H9 (cell line): Measurements from ENCODE around the gene CHAF1A. TPM values are rescaled to one million over a fixed set of nuclear protein-coding genes. Genes with fewer than 3 reads are reported as not detected.
A peak's percentile ranks its signal among the peaks of the same experiment; 100 is the strongest.

Experiments used
- DNase-seq: peaks from one replicate; pipeline ENCODE4 v3.0.0-alpha.2; 2017
- H2AFZ ChIP-seq: one replicate; pipeline ENCODE4 v1.6.1; 2013; ENCODE audit warnings: mild to moderate bottlenecking, low read length, control low read depth, moderate library complexity
- H2AK5ac ChIP-seq: 2 replicates; pipeline ENCODE4 v1.6.1; 2013; ENCODE audit warnings: low read length, control low read depth, mixed read lengths; ENCODE audit not compliant: insufficient read length
- H2BK120ac ChIP-seq: one replicate; pipeline ENCODE4 v1.6.1; 2013; ENCODE audit warnings: low read depth, mild to moderate bottlenecking, low read length, control low read depth, inconsistent platforms; ENCODE audit not compliant: poor library complexity, severe bottlenecking
- H2BK12ac ChIP-seq: 2 replicates; pipeline ENCODE4 v1.6.1; 2013; ENCODE audit warnings: low read length, control low read depth, mixed read lengths, low read depth; ENCODE audit not compliant: insufficient read length
- H2BK15ac ChIP-seq: 2 replicates; pipeline ENCODE4 v1.6.1; 2013; ENCODE audit warnings: low read depth, low read length, control low read depth
- H2BK20ac ChIP-seq: one replicate; pipeline ENCODE4 v1.6.1; 2013; ENCODE audit warnings: low read depth, mild to moderate bottlenecking, low read length, control low read depth, inconsistent platforms; ENCODE audit not compliant: poor library complexity, severe bottlenecking
- H2BK5ac ChIP-seq: 2 replicates; pipeline ENCODE4 v1.6.1; 2013; ENCODE audit warnings: low read length, control low read depth, mixed read lengths; ENCODE audit not compliant: insufficient read length
- H3K14ac ChIP-seq: 2 replicates; pipeline ENCODE4 v1.6.1; 2013; ENCODE audit warnings: low read length, control low read depth; ENCODE audit not compliant: insufficient read depth
- H3K18ac ChIP-seq: 2 replicates; pipeline ENCODE4 v1.6.1; 2013; ENCODE audit warnings: low read depth, mild to moderate bottlenecking, mixed read lengths, low read length, control low read depth; ENCODE audit not compliant: insufficient read length
- H3K23ac ChIP-seq: 2 replicates; pipeline ENCODE4 v1.6.1; 2013; ENCODE audit warnings: low read length, control low read depth, mixed read lengths, low read depth; ENCODE audit not compliant: insufficient read length
- H3K23me2 ChIP-seq: 2 replicates; pipeline ENCODE4 v1.6.1; 2013; ENCODE audit warnings: low read depth, mild to moderate bottlenecking, mixed read lengths, low read length, control low read depth; ENCODE audit not compliant: insufficient read length, poor library complexity, severe bottlenecking
- H3K27ac ChIP-seq: 2 replicates; pipeline ENCODE4 v1.5.1; 2013; ENCODE audit warnings: low read length, control low read depth, mixed read lengths, low read depth; ENCODE audit not compliant: insufficient read length
- H3K27me3 ChIP-seq: 2 replicates; pipeline ENCODE4 v1.6.1; 2013; ENCODE audit warnings: low read length, control low read depth, inconsistent platforms; ENCODE audit not compliant: insufficient read depth
- H3K4ac ChIP-seq: 2 replicates; pipeline ENCODE4 v1.6.1; 2013; ENCODE audit warnings: low read depth, mild to moderate bottlenecking, control low read depth, inconsistent platforms, low read length, moderate library complexity
- H3K4me1 ChIP-seq: 2 replicates; pipeline ENCODE4 v1.6.1; 2013; ENCODE audit warnings: low read length, control low read depth, inconsistent platforms; ENCODE audit not compliant: insufficient read depth
- H3K4me2 ChIP-seq: 2 replicates; pipeline ENCODE4 v1.6.1; 2013; ENCODE audit warnings: low read length, control low read depth, mixed read lengths; ENCODE audit not compliant: insufficient read length, insufficient read depth
- H3K56ac ChIP-seq: 2 replicates; pipeline ENCODE4 v1.6.1; 2013; ENCODE audit warnings: low read depth, mild to moderate bottlenecking, mixed read lengths, low read length, control low read depth; ENCODE audit not compliant: insufficient read length
- H3K79me1 ChIP-seq: 2 replicates; pipeline ENCODE4 v1.6.1; 2013; ENCODE audit warnings: low read depth, mild to moderate bottlenecking, moderate library complexity, low read length, control low read depth, inconsistent platforms; ENCODE audit not compliant: insufficient read depth, poor library complexity, severe bottlenecking
- H3K79me2 ChIP-seq: 2 replicates; pipeline ENCODE4 v1.6.1; 2013; ENCODE audit warnings: low read length, control low read depth, inconsistent platforms; ENCODE audit not compliant: insufficient read depth
- H3K9ac ChIP-seq: 2 replicates; pipeline ENCODE4 v1.6.1; 2013; ENCODE audit warnings: low read length, control low read depth, mixed read lengths; ENCODE audit not compliant: insufficient read length; ENCODE audit errors: extremely low read depth
- H3K9me3 ChIP-seq: one replicate; pipeline ENCODE4 v1.6.1; 2013; ENCODE audit warnings: low read depth, low read length, inconsistent platforms; ENCODE audit not compliant: control insufficient read depth
- H3T11ph ChIP-seq: one replicate; pipeline ENCODE4 v1.6.1; 2013; ENCODE audit warnings: mild to moderate bottlenecking, low read length, control low read depth, inconsistent platforms
- H4K20me1 ChIP-seq: one replicate; pipeline ENCODE4 v1.6.1; 2013; ENCODE audit not compliant: control insufficient read depth, insufficient read length, insufficient read depth
- H4K5ac ChIP-seq: 2 replicates; pipeline ENCODE4 v1.6.1; 2013; ENCODE audit warnings: low read depth, mild to moderate bottlenecking, mixed read lengths, low read length, control low read depth; ENCODE audit not compliant: insufficient read length
- H4K8ac ChIP-seq: replicated peaks from 2 replicates; pipeline ENCODE4 v1.6.1; 2013; ENCODE audit warnings: low read length, control low read depth, mixed read lengths, low read depth; ENCODE audit not compliant: insufficient read length
- H4K91ac ChIP-seq: 2 replicates; pipeline ENCODE4 v1.6.1; 2013; ENCODE audit warnings: low read depth, mild to moderate bottlenecking, moderate library complexity, mixed read lengths, low read length, control low read depth; ENCODE audit not compliant: insufficient read length
- H3K27ac Mint-ChIP-seq, 3 experiments: 2 replicates in 2 of 3; 3 replicates in 1 of 3; pipeline ENCODE4 v1.8.0; 2020 to 2021; ENCODE audit warnings: mixed read lengths in 3 of 3, mild to moderate bottlenecking in 1 of 3, moderate library complexity in 1 of 3
- H3K27me3 Mint-ChIP-seq: 2 replicates; pipeline ENCODE4 v1.8.0; 2021; ENCODE audit warnings: low read depth, mild to moderate bottlenecking, moderate library complexity, mixed read lengths
- H3K36me3 Mint-ChIP-seq, 3 experiments: 2 replicates in 2 of 3; 3 replicates in 1 of 3; pipeline ENCODE4 v1.8.0; 2020 to 2021; ENCODE audit warnings: low read depth in 3 of 3, mixed read lengths in 3 of 3; ENCODE audit not compliant: insufficient read depth in 1 of 3
- H3K4me1 Mint-ChIP-seq, 2 experiments: 2 replicates each; pipeline ENCODE4 v1.8.0; 2020; ENCODE audit warnings: mixed read lengths in 2 of 2
- H3K4me3 Mint-ChIP-seq, 2 experiments: 2 replicates in 1 of 2; 3 replicates in 1 of 2; pipeline ENCODE4 v1.8.0; 2020 to 2021; ENCODE audit warnings: mild to moderate bottlenecking in 2 of 2, mixed read lengths in 2 of 2, moderate library complexity in 1 of 2
- H3K9me3 Mint-ChIP-seq, 2 experiments: 2 replicates in 1 of 2; 3 replicates in 1 of 2; pipeline ENCODE4 v1.8.0; 2020; ENCODE audit warnings: mild to moderate bottlenecking in 2 of 2, mixed read lengths in 2 of 2, moderate library complexity in 1 of 2
- WGBS: extraction: QIAGEN DNeasy Blood & Tissue Kit; methylation state at CpG from one replicate; pipeline ENCODE4 v1.1.7; 2013; ENCODE audit warnings: missing lambda C conversion rate, low lambda C conversion rate, mixed read lengths; ENCODE audit not compliant: insufficient read length; ENCODE audit errors: extremely low coverage; 5-methylcytosine and 5-hydroxymethylcytosine counted together
- total RNA-seq: library from RNA; stranded (reverse); gene quantifications from 2 replicates; pipeline ENCODE4 v1.2.1, GENCODE V29; 2021
- TF ChIP-seq, protein P1 (sequence below): fragments of 200-600 bp; sonication (generic); conservative IDR thresholded peaks from 3 replicates; pipeline ENCODE4 v1.8.0; 2021; ENCODE audit warnings: antibody characterized with exemption, mild to moderate bottlenecking

CHAF1A gene
- total RNA-seq, 1 experiment from 2014 or later: 143 TPM

DNA sequence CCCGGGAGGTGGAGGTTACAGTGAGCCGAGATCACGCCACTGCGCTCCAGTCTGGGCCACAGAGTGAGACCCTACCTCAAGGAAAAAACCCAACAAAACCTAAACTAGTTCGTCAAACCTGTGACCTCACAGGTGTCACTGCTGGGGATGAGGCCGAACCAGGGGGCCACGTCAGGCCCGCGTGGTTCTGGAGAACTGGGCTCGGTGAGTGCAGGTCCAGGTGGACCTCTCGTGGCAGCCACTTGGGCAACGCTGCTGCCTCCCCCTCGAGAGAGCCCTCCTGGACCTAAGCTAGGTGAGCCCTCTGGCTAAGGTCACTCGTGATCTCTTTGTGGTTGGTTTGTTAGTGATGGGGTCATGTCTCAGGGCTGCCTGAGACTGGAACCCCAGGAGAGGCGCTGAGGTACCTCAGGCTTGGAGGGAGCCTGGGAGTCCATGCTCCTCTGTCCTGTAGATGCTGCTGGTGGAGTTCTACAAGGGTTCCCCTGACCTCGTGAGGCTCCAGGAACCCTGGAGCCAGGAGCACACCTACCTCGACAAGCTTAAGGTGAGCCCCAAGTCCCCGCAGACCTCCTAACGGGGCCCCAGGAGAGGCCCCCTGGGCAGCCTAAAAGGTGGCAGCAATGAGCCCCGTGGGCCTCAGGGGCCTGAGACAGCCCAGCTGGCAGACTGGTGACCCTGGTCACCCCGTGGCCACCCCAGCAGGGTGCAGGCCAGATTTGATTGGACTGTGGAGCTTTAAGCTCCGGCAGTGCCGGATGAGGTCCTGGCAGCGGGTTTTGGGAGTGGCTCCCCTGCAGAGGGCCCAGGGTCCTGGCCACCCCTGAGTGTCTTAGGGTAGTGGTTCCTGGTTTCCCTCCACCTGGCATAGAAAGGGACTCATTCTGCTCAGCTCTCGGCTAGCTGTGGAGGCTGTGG, 43.5 kb upstream of the CHAF1A start:
- Histone ChIP-seq H3K23me2 (no peaks in the 10 kb centered on the region), H3K27me3 (no peaks in the 10 kb centered on the region), H3K79me2 (no peaks in the 10 kb centered on the region), H3K4ac (no peak overlapping the region), H3K9ac (no peak overlapping the region), H3K4me2 (no peak overlapping the region), H3K9me3 (no peaks in the 10 kb centered on the region), H2AFZ (no peak overlapping the region), H3K18ac (no peak overlapping the region), H3T11ph (no peak overlapping the region), H2AK5ac (no peak overlapping the region), H2BK120ac (no peak overlapping the region), H4K5ac (no peak overlapping the region), H3K56ac (no peak overlapping the region), H2BK15ac (no peak overlapping the region), H3K14ac (no peak overlapping the region), H4K91ac (no peak overlapping the region), H4K20me1 (no peaks in the 10 kb centered on the region), H2BK12ac (no peak overlapping the region), H3K4me1 (no peaks in the 10 kb centered on the region; the same call in 1 of the 2 replicates), H2BK20ac (no peak overlapping the region), H2BK5ac (no peak overlapping the region), H3K27ac (no peak overlapping the region), H3K23ac (no peak overlapping the region), H4K8ac (no peak overlapping the region), H3K79me1 (no peaks in the 10 kb centered on the region)
- H3K27me3 Mint-ChIP-seq: peaks cover 4% of the 10 kb centered on the region
- H3K27ac Mint-ChIP-seq: peak overlapping the region in 1 of 3 experiments; percentile 84; a peak in 2 of 7 replicates
- DNase-seq: no peak
- TF ChIP-seq, protein P1, sequence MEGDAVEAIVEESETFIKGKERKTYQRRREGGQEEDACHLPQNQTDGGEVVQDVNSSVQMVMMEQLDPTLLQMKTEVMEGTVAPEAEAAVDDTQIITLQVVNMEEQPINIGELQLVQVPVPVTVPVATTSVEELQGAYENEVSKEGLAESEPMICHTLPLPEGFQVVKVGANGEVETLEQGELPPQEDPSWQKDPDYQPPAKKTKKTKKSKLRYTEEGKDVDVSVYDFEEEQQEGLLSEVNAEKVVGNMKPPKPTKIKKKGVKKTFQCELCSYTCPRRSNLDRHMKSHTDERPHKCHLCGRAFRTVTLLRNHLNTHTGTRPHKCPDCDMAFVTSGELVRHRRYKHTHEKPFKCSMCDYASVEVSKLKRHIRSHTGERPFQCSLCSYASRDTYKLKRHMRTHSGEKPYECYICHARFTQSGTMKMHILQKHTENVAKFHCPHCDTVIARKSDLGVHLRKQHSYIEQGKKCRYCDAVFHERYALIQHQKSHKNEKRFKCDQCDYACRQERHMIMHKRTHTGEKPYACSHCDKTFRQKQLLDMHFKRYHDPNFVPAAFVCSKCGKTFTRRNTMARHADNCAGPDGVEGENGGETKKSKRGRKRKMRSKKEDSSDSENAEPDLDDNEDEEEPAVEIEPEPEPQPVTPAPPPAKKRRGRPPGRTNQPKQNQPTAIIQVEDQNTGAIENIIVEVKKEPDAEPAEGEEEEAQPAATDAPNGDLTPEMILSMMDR: no peak
- H3K4me1 Mint-ChIP-seq: peaks cover 7 to 9% of the 10 kb centered on the region in 2 experiments; a peak in 3 of 4 replicates
- no peaks in the 10 kb centered on the region; a peak in 1 of 5 replicates for H3K9me3 Mint-ChIP-seq
- peaks cover 1 to 36% (median 20%) of the 10 kb centered on the region in 3 experiments; a peak in 6 of 7 replicates for H3K36me3 Mint-ChIP-seq
- no peak overlapping the region for H3K4me3 Mint-ChIP-seq
- no CpG with 5 or more reads among the region's 25 CpGs for WGBS
